Omental fat pad (tissue), 4 donors: Measurements from ENCODE around the gene TPSG1. TPM values are rescaled to one million over a fixed set of nuclear protein-coding genes. Genes with fewer than 3 reads are reported as not detected.
A peak's percentile ranks its signal among the peaks of the same experiment; 100 is the strongest.

Experiments
- ATAC-seq: fragments of 150-250 bp; one replicate; pipeline ENCODE4 v1.9.1; 2016; ENCODE audit warnings: mild to moderate bottlenecking, moderate library complexity; ENCODE audit not compliant: low FRiP score
- DNase-seq: peaks from one replicate; pipeline ENCODE4 v3.0.0-alpha.2; 2019; ENCODE audit warnings: low spot score
- total RNA-seq, 4 donors: library from RNA; depleted of rRNA; stranded (reverse); fragments of >200 nt; gene quantifications; one replicate each; pipeline ENCODE4 v1.1.0, GENCODE V29; 2016
- TF ChIP-seq, protein P1 (sequence below), 3 donors: fragments of 450-650 bp; IDR thresholded peaks; one replicate each; pipeline ENCODE4 v1.5.1; 2016 to 2017; ENCODE audit warnings: antibody characterized with exemption in 3 of 3, mild to moderate bottlenecking in 3 of 3, moderate library complexity in 2 of 3

Gene TPSG1
- total RNA-seq, 4 donors from 2014 or later = 1.3 TPM; not detected in 3

DNA sequence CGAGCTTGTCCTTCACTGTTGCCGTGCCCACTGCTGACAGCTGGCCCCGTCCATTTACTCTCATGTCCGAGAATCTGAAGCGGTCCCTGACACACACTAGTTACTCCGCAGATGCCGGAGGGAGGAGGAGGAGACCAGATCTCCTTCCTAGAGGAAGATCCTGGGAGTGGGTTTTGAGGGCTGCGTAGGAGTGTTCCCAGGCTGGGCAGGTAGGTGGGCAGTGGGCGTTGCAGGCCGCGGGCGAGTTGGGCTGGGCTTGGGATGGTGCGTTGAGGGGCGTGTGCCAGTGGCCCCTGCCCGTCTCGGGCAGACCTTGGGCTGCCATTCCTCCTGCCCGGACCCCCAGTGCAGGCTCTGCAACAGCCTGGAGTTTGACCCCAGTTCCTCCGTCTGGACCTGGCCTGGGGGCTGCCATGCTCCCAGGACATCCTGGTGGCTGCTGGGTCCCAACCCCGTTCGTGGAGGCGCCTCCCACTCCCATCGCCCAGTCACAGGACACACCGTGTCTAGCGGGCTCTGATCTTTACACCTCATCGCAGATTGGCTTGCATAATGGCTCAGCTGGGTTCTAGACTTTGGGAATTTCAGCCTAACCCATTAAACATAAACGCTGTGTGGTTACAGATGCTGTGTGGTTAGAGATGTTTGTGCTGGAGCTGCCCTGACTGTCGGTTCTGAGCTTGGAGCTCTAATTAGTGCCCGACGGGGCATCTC, 49.3 kb downstream of the TPSG1 start:
- DNase-seq (no peak), ATAC-seq (no peak)
- TF ChIP-seq, protein P1, sequence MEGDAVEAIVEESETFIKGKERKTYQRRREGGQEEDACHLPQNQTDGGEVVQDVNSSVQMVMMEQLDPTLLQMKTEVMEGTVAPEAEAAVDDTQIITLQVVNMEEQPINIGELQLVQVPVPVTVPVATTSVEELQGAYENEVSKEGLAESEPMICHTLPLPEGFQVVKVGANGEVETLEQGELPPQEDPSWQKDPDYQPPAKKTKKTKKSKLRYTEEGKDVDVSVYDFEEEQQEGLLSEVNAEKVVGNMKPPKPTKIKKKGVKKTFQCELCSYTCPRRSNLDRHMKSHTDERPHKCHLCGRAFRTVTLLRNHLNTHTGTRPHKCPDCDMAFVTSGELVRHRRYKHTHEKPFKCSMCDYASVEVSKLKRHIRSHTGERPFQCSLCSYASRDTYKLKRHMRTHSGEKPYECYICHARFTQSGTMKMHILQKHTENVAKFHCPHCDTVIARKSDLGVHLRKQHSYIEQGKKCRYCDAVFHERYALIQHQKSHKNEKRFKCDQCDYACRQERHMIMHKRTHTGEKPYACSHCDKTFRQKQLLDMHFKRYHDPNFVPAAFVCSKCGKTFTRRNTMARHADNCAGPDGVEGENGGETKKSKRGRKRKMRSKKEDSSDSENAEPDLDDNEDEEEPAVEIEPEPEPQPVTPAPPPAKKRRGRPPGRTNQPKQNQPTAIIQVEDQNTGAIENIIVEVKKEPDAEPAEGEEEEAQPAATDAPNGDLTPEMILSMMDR (IDR thresholded peaks at IDR 0.05) = no peak

GRCh38 chr16:1174477-1175357, 50.4 kb downstream of the TPSG1 start:
- no peak for DNase-seq
- no peak for ATAC-seq
- TF ChIP-seq, protein P1 (IDR thresholded peaks at IDR 0.05) = no peak

GRCh38 chr16:1173788-1174451, 51.1 kb downstream of the TPSG1 start:
- no peak for ATAC-seq
- DNase-seq = no peak
- TF ChIP-seq, protein P1 (IDR thresholded peaks at IDR 0.05) = no peak

DNA sequence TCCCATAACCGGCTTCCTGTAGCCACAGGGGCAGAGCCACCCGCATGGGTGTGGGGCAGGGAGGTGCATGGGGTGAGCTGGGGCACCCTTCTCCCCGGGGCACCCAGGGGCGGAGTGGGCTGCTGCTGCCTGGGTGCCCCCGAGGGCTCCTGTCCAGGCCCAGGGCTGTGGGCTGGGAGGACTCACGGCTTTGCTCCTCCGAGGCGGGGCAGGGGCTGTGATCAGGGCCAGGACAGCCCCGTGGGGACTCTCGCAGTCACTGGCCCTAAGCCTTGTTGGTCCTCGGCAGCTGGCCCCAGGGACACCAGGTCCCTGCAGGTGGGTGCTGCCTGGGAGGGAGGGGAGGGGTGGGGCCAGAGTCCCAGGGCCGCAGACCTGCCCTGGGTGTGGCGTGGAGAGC, 52.4 kb downstream of the TPSG1 start:
- no peak for DNase-seq
- TF ChIP-seq, protein P1 (IDR thresholded peaks at IDR 0.05) = no peak
- ATAC-seq = no peak

- ATAC-seq = peak; percentile 30
- no peak for DNase-seq
- TF ChIP-seq, protein P1 (IDR thresholded peaks at IDR 0.05) = no peak
Observed at GRCh38 chr16:1171854-1172428, 53.1 kb downstream of the TPSG1 start.

Other genes with a start within 250 kb of the TPSG1 start
- gene SOX8, start 243.5 kb downstream of the TPSG1 start, total RNA-seq = 1 to 10 TPM in 3 of 4 donors, under 1 TPM in 1; 0.19 to 2.9 (median 1.2) TPM
- gene SSTR5, start 152.5 kb downstream of the TPSG1 start, total RNA-seq = under 1 TPM in 1 of 4 donors, not detected in 3; 0.37 TPM
- not detected for gene C1QTNF8, start 129.0 kb downstream of the TPSG1 start, total RNA-seq
- gene CACNA1H, start 72.2 kb downstream of the TPSG1 start, total RNA-seq = 10 to 100 TPM in 2 of 4 donors, 1 to 10 TPM in 2; 1.8 to 13.6 (median 10.2) TPM
- gene TPSB2, start 4.9 kb upstream of the TPSG1 start, total RNA-seq = 100 to 1,000 TPM in 1 of 4 donors, 10 to 100 TPM in 3; 10.1 to 112 (median 42.0) TPM
- 10 to 100 TPM; 20.8 to 86.2 (median 31.4) TPM for gene TPSAB1, start 15.4 kb upstream of the TPSG1 start, total RNA-seq
- 1 to 10 TPM in 1 of 4 donors, not detected in 3; 1.2 TPM for gene TPSD1, start 30.8 kb upstream of the TPSG1 start, total RNA-seq
- gene UBE2I, start 84.4 kb upstream of the TPSG1 start, total RNA-seq = 10 to 100 TPM; 50.9 to 94.9 (median 72.5) TPM
- 10 to 100 TPM in 1 of 4 donors, 1 to 10 TPM in 3; 1.5 to 14.2 (median 1.9) TPM for gene BAIAP3, start 108.4 kb upstream of the TPSG1 start, total RNA-seq
- gene TSR3, start 126.6 kb upstream of the TPSG1 start, total RNA-seq = 10 to 100 TPM; 42.4 to 78.5 (median 61.9) TPM
- gene GNPTG, start 126.7 kb upstream of the TPSG1 start, total RNA-seq = 10 to 100 TPM; 48.3 to 77.1 (median 65.8) TPM
- gene UNKL, start 189.4 kb upstream of the TPSG1 start, total RNA-seq = 10 to 100 TPM in 3 of 4 donors, 1 to 10 TPM in 1; 8.6 to 36.9 (median 14.2) TPM
- 10 to 100 TPM; 11.9 to 24.1 (median 14.4) TPM for gene UQCC4, start 195.5 kb upstream of the TPSG1 start, total RNA-seq
- gene PERCC1, start 205.8 kb upstream of the TPSG1 start, total RNA-seq = 1 to 10 TPM in 1 of 4 donors, not detected in 3; 1.9 TPM
- gene CCDC154, start 219.3 kb upstream of the TPSG1 start, total RNA-seq = 1 to 10 TPM in 1 of 4 donors, under 1 TPM in 3; 0.19 to 5.7 (median 0.37) TPM
- gene CLCN7, start 249.8 kb upstream of the TPSG1 start, total RNA-seq = 10 to 100 TPM; 42.6 to 62.3 (median 52.2) TPM